ENCODE data around the gene VASH1. TPM values are rescaled to one million over a fixed set of nuclear protein-coding genes. Genes with fewer than 3 reads are reported as not detected.
A peak's percentile ranks its signal among the peaks of the same experiment; 100 is the strongest.

VASH1 gene
- polyA plus RNA-seq, 3 donors from 2014 or later = 1.6 to 2.9 TPM; not detected in 1

DNA sequence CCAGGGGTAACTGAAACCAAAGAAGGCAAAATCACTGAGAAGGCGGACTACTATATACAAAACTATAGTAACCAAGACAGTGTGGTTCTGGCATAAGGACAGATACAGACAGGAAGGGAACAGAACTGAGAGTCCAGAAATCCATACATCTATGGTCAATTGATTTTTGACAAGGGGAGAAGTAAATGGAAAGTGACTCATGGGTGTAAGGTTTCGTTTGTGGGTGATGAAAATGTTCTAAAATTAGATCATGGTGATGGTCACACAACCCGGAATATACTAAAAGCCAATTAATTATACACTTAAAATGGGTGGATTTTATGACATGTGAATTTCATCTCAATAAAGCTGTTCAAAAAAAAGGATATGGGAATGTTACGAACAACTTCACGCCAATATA is 32.7 kb downstream of the VASH1 start:
- Mint-ChIP-seq H3K4me1 (no peaks in the 10 kb centered on the region), H3K9me3 (no peaks in the 10 kb centered on the region), H3K36me3 (peaks cover 15 to 31% (median 16%) of the 10 kb centered on the region in 3 donors), H3K27ac (no peak overlapping the region), H3K4me3 (no peak overlapping the region), H3K27me3 (ENCODE audit: low read depth in 3 of 3) (no peaks in the 10 kb centered on the region)
- DNase-seq = no peak

DNA sequence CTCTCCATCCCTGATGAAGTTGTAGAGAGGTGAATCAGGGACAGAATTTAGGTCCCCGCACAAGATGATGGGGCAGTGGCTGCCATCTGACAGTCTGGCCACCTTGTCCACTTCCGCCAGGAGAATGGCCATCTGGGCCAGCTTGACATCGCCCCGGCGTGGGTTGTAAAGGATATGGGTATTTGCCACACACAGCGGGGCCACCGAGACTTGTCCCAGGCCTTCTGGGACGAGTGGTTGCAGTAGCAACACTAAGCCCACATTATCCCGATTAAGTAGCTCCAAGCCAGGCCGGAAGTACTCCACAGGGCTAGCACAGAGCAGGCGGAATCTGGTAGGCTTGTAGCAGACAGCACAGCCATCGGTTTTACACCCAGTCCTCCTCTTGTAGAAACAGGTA is 45.2 kb downstream of the VASH1 start:
- Mint-ChIP-seq H3K36me3 (peaks cover 18 to 51% (median 37%) of the 10 kb centered on the region in 3 donors), H3K4me1 (peaks cover 15 to 18% of the 10 kb centered on the region in 2 donors), H3K27ac (no peak overlapping the region), H3K4me3 (no peak overlapping the region), H3K27me3 (ENCODE audit: low read depth in 3 of 3) (peaks cover 0 to 2% (median 0%) of the 10 kb centered on the region in 3 donors), H3K9me3 (no peaks in the 10 kb centered on the region)
- no peak for DNase-seq

DNA sequence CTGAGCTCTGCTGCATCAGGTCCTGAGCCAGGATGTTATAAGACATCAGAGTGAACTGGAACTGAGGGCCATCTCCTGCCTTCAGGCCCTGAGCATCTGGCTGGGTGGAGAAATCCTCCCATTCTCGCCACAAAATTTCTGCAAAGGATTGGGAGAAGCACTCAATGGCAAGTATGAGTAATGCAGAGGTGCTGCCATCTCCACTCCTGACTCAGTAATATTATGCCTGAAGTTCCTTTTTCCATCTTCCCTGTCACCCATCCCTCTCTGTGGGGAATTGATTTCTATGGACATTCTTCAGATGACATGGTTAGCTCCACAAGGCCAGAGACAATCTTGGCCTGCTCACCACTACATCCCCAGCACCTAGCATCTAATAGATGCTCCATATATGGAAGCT is 46.7 kb downstream of the VASH1 start:
- H3K36me3 Mint-ChIP-seq = peaks cover 8 to 38% (median 26%) of the 10 kb centered on the region in 3 donors
- H3K27me3 Mint-ChIP-seq (ENCODE audit: low read depth in 3 of 3) = peaks cover 4 to 13% (median 8%) of the 10 kb centered on the region in 3 donors
- no peaks in the 10 kb centered on the region for H3K9me3 Mint-ChIP-seq
- no peak overlapping the region for H3K27ac Mint-ChIP-seq
- H3K4me3 Mint-ChIP-seq = no peak overlapping the region
- peaks cover 26 to 29% of the 10 kb centered on the region in 2 donors for H3K4me1 Mint-ChIP-seq
- no peak for DNase-seq

DNA sequence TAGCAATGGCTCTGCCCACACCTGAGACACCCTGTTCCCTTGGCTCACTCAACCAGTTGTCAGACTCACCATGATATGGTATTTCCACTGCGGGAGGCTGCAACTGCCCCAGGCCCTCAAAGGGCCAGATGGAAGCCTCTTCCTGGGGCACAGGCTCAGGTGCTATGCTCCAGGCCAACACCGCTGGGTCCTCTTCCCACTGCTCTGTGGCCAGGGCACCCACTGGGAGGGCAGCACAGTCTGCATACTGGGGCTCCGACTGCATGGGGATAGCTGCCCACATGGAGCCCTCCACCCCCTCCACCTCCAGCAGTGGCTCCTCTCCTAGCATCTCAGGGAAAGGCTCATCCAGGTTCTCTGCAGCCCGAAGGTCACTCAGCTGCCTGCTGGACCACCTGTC is 47.7 kb downstream of the VASH1 start:
- Mint-ChIP-seq H3K27me3 (ENCODE audit: low read depth in 3 of 3) (peaks cover 4 to 15% (median 9%) of the 10 kb centered on the region in 3 donors), H3K27ac (no peak overlapping the region), H3K36me3 (peaks cover 4 to 28% (median 16%) of the 10 kb centered on the region in 3 donors), H3K4me1 (peaks cover 28 to 34% of the 10 kb centered on the region in 2 donors), H3K9me3 (no peaks in the 10 kb centered on the region), H3K4me3 (no peak overlapping the region)
- DNase-seq = no peak

DNA sequence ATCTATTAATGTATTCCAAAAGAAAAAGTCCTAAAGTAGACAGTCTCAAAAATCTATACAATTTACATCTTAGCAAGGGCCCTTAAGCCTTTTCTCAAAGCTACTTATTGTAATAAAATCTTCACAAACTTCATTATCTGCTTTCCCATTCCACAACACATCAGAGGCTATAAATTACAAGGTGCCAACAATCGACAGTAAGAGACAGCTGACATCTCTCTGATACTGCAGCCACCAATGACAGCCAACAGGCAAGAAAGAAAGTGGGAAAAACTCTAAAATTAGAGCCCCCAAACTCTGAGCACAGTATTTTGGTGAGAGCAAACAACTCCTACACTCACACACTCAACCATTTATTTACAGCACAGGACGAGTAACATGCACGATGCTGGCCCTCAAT is 49.3 kb downstream of the VASH1 start:
- peak overlapping the region; percentile 82 to 96 (median 90) for H3K4me3 Mint-ChIP-seq
- DNase-seq = no peak
- H3K27me3 Mint-ChIP-seq (ENCODE audit: low read depth in 3 of 3) = peaks cover 4 to 15% (median 9%) of the 10 kb centered on the region in 3 donors
- peak overlapping the region; percentile 60 to 94 (median 90) for H3K27ac Mint-ChIP-seq
- no peaks in the 10 kb centered on the region for H3K9me3 Mint-ChIP-seq
- H3K36me3 Mint-ChIP-seq = peaks cover 4 to 24% (median 12%) of the 10 kb centered on the region in 3 donors
- peaks cover 28 to 34% of the 10 kb centered on the region in 2 donors for H3K4me1 Mint-ChIP-seq

DNA sequence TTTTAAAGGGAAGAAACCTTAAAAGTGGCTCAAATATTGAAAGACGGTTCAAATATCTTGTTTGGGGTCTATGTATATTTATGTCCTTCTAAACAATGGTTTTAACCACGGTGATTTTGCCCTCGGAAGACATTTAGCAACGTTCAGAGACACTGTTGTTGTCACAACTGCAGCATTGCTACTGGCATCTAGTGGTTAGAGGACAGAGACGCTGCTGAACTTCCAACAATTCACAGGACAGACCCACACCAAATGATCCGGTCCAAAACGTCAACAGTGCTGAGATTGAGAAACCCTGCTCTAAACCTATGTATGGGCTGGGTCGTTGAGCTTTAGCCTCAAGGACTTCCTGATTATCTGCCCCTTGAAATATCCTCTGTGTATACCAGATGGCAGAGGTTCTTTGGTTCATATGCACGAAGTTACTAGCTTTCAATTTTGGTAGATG is 49.7 kb downstream of the VASH1 start:
- Mint-ChIP-seq H3K27me3 (ENCODE audit: low read depth in 3 of 3) (peaks cover 4 to 15% (median 9%) of the 10 kb centered on the region in 3 donors), H3K9me3 (no peaks in the 10 kb centered on the region), H3K36me3 (peaks cover 4 to 24% (median 12%) of the 10 kb centered on the region in 3 donors), H3K4me1 (peaks cover 28 to 34% of the 10 kb centered on the region in 2 donors), H3K4me3 (peak overlapping the region; percentile 82 to 96 (median 90)), H3K27ac (peak overlapping the region; percentile 60 to 94 (median 90))
- DNase-seq = peak in 2 of 3 donors; percentile 16 to 25

DNA sequence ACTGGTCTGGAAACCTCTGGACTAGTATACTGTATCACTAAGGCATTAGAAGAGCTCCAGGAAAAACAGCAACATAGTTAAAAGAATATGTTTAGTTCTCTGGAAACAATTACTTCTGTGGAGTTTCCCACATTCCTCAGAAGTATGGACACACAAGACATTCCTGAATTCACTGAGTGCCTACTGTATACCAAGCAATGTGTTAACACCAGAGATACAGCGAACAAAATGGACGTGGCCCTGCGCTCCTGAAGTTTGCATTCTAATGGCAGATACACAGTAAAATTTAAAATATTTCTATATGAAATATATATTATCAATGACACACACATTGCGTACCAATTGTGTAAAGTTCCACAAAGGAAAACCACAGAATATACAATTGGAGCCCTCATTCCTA is 50.3 kb downstream of the VASH1 start:
- Mint-ChIP-seq H3K4me1 (peaks cover 28 to 34% of the 10 kb centered on the region in 2 donors), H3K9me3 (no peaks in the 10 kb centered on the region), H3K36me3 (peaks cover 4 to 20% (median 12%) of the 10 kb centered on the region in 3 donors), H3K27me3 (ENCODE audit: low read depth in 3 of 3) (peaks cover 4 to 15% (median 9%) of the 10 kb centered on the region in 3 donors), H3K4me3 (peak overlapping the region; percentile 90 to 97 (median 95)), H3K27ac (peak overlapping the region; percentile 86 to 96 (median 93))
- DNase-seq = no peak

DNA sequence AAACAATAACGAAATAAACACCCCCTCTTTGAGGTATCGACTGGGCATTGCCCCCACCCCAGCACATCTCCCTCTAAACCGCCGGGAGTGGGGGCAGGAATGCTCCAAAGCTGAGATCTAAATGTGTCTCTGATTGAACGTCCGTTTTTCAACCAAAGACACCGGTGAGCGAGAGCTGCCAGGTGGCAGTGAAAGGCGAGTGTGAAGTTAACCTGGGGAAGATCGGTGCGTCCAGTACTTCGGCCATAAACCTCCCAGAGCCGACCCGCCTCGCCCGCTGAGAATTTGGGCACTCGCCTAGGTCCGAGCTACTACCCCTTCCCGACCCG is 50.8 kb downstream of the VASH1 start:
- Mint-ChIP-seq H3K9me3 (no peaks in the 10 kb centered on the region), H3K4me3 (peak overlapping the region; percentile 90 to 97 (median 95)), H3K4me1 (peaks cover 28 to 34% of the 10 kb centered on the region in 2 donors), H3K36me3 (peaks cover 2 to 18% (median 9%) of the 10 kb centered on the region in 3 donors), H3K27ac (peak overlapping the region; percentile 86 to 96 (median 92)), H3K27me3 (ENCODE audit: low read depth in 3 of 3) (peaks cover 4 to 15% (median 9%) of the 10 kb centered on the region in 3 donors)
- DNase-seq = peak in 1 of 3 donors; percentile 14

DNA sequence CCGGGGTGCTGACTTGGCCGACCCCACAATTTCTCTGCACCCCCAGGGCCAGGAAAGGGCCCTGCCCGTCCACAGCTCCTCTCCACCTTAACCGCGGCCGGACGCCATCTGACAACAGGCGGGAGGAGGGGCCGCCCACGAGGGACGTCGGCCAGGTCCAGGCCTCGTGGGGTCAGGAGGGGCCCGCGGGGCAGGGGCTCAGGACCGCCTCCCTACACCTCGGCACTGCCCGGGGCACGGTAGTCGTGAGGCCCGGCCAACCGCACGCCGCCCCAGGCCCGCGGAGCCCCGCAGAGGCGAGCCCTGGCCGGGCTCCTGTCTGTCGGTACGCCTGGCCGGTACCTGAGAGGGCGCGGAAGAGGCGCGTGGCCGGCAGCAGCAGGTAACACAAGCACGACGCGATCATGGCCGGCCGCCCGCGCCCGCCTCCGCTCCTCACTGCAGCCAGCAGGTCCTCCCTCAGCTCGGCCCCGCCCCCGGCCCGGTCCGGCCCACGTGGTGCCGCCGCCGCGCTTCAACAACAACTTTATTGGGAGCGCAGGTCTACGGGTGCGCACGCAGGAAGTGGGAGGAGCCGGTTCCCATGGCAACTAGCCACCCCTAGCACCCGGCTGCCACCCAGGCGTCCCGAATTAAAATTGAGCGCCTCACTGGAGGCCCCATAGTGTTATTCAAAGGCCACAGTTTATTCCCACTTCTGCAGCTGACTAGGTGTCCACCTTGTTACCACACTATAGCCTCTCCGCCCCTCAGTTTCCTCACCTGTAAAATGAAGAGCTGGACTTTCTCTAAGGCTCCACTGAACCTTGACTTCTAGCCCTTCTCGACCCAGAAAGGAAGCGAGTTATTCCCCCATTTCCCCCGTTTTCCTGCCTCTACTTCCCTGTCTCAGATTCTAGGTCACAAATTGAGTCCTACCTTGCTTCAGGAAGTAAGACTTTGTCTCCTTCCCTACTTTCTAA is 51.4 kb downstream of the VASH1 start, which contains the start of gene ANGEL1:
TSS of gene ANGEL1 (minus strand) at position 461 of the 962 bp plus-strand sequence. CDS start at position 406, 55 bp downstream.
- Mint-ChIP-seq H3K4me3 (peak within 1 kb of the TSS; percentile 90 to 97 (median 95)), H3K4me1 (peaks cover 28 to 34% of the 10 kb centered on the region in 2 donors), H3K9me3 (no peaks in the 10 kb centered on the region), H3K36me3 (peaks cover 0 to 12% (median 7%) of the 10 kb centered on the region in 3 donors), H3K27ac (peak within 1 kb of the TSS; percentile 90 to 96 (median 92)), H3K27me3 (ENCODE audit: low read depth in 3 of 3) (peaks cover 4 to 15% (median 9%) of the 10 kb centered on the region in 3 donors)
- peak; percentile 97 for DNase-seq

DNA sequence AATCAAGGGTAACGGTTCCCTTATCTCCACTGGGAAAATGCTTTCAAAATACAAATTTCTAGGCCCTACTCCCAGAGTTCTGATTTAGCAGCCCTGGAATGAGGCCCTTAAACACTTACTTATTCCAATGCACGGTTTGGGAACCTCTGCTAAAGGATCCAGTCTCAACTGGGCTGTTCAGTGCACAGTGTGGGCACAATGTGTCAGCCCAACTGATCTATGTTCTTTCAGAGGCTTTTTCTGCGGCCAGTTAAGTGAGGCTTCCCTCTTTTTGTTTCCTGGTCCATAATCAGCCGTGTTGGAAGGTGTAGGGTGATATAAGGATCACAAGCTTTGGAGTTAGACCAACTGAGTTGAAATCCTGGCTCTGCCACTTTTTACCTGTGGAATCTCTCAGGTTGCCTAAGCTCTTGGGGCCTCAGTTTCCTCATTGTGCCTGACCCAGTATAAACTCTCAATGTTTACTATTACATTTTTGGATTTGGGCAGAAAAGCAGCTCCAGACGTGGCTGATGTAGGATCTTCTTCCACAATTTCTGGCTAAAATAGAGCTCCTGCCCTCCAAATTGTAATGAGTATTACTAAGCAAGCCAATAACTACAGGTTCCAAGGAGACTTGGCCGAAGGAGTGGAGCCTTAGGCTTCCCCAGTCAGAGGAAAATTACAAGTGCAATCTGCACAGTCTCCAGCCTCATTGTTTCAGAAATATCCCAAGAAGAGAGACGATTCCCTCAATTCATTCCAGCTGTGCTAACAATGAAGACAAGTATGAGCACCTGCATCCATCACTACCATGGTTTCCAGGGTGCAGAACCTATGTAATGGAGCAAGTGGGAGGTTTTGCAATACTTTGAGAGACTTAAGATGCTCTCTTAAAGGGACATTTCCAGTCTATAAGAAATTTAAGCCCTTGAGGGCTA is 53.7 kb downstream of the VASH1 start:
- H3K27ac Mint-ChIP-seq = peak overlapping the region in 1 of 6 donors; percentile 90

DNA sequence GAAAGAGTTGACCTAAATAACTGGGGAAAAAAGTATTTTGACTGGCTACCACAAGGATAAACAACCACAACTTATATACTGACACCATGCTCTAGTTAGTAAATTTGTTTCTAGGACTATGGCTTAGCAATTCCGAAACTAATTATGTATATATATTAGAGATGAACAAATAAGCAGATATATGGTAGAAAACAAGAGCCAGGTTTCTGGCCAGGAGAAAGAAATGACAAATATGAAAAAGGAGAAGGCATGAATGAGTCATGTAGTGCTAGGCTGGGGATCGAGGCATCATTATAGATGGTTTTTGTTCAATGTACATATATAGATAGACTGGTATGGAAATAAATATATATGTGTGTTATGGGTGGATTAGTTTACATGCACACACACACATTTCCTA is 59.4 kb downstream of the VASH1 start:
- Mint-ChIP-seq H3K9me3 (no peaks in the 10 kb centered on the region), H3K27ac (no peak overlapping the region), H3K36me3 (no peaks in the 10 kb centered on the region), H3K4me3 (no peak overlapping the region), H3K27me3 (ENCODE audit: low read depth in 3 of 3) (peaks cover 0 to 10% (median 6%) of the 10 kb centered on the region in 3 donors), H3K4me1 (no peaks in the 10 kb centered on the region)
- no peak for DNase-seq

More for the DNA sequence above, 53.7 kb downstream of the VASH1 start:
- DNase-seq = no peak
- H3K27me3 Mint-ChIP-seq (ENCODE audit: low read depth in 3 of 3) = peaks cover 4 to 15% (median 11%) of the 10 kb centered on the region in 3 donors
- H3K4me3 Mint-ChIP-seq = no peak overlapping the region
- no peaks in the 10 kb centered on the region for H3K36me3 Mint-ChIP-seq
- H3K4me1 Mint-ChIP-seq = peaks cover 25 to 28% of the 10 kb centered on the region in 2 donors
- no peaks in the 10 kb centered on the region for H3K9me3 Mint-ChIP-seq

DNA sequence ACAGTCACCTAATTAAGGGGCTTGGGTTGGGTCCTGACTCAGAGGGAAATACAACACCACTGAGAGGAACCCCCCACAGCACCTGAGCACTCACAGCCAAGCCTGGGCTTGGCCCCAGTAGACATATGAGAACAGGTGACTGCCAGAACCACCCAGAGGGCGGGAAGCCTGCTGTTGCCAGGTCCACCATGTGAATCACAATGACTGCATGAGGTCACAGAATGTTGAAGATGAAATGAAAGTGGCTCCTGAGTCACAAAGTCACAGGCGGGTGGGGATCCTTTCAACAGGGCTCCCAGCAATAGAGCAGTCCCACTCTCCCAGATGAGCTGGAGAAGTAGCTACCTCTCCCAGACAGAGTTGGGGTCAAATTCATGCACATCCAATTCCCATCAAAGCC is 64.9 kb downstream of the VASH1 start, which contains the start of gene LRRC74A:
TSS of gene LRRC74A (plus strand) at position 287 of the 400 bp plus-strand sequence. CDS start 290 bp downstream, outside the sequence.
- no peak for DNase-seq
- H3K4me3 Mint-ChIP-seq = no peak within 1 kb of the TSS
- no peaks in the 10 kb centered on the region for H3K9me3 Mint-ChIP-seq
- H3K4me1 Mint-ChIP-seq = no peaks in the 10 kb centered on the region
- no peaks in the 10 kb centered on the region for H3K36me3 Mint-ChIP-seq
- peaks cover 0 to 10% (median 7%) of the 10 kb centered on the region in 3 donors for H3K27me3 Mint-ChIP-seq (ENCODE audit: low read depth in 3 of 3)
- H3K27ac Mint-ChIP-seq = peak within 1 kb of the TSS in 1 of 6 donors; percentile 46

DNA sequence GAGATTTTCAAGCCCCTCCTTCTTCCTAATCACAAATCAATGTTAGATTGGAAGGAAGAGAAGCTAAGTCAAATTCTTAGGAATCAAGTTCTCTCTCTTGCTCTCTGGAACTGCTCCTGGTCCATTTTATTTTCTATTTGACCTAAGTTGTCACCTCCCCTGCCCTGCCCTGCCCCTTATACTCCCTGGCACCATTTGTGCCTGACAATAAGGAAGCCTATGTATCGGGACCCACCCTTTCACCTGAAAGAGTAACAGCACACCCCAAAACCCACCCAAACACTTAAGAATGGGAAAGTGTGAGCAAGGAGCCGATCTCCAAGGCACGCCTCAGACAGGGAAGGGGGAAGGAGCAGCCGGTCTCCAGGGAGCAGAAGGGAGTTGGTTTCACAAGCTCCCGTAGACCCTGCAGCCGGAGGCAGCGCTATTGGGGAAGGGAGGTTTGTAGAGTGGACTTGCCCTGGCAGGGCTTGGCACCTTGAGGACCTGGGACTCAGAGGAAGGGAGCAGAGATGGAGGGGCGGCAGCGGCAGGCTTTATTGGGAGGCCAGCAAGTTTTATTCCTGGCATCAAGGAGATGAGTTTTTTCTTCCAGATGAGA is 66.5 kb downstream of the VASH1 start:
- Mint-ChIP-seq H3K27ac (no peak overlapping the region), H3K9me3 (no peaks in the 10 kb centered on the region), H3K4me3 (no peak overlapping the region)

More for the DNA sequence above, 66.5 kb downstream of the VASH1 start:
- H3K27me3 Mint-ChIP-seq (ENCODE audit: low read depth in 3 of 3) = peaks cover 0 to 10% (median 8%) of the 10 kb centered on the region in 3 donors
- no peaks in the 10 kb centered on the region for H3K36me3 Mint-ChIP-seq
- DNase-seq = no peak
- H3K4me1 Mint-ChIP-seq = no peaks in the 10 kb centered on the region

All from immature natural killer cell (primary cell).